Measurements from ENCODE around the gene UTP3. TPM values are rescaled to one million over a fixed set of nuclear protein-coding genes. Genes with fewer than 3 reads are reported as not detected.

UTP3 gene
- 16.3 and 18.0 TPM in 2 replicates for total RNA-seq

GRCh38 chr4:70687821-70688794 lies at the start of gene UTP3:
Gene UTP3 (plus strand): TSS chr4:70688532. CDS start chr4:70688678, 146 bp downstream.

GRCh38 chr4:70666369-70666768 lies 22.0 kb upstream of the UTP3 start, which contains the start of gene JCHAIN:
Gene JCHAIN (minus strand): TSS chr4:70666508. CDS start chr4:70666490, 18 bp downstream.

DNA sequence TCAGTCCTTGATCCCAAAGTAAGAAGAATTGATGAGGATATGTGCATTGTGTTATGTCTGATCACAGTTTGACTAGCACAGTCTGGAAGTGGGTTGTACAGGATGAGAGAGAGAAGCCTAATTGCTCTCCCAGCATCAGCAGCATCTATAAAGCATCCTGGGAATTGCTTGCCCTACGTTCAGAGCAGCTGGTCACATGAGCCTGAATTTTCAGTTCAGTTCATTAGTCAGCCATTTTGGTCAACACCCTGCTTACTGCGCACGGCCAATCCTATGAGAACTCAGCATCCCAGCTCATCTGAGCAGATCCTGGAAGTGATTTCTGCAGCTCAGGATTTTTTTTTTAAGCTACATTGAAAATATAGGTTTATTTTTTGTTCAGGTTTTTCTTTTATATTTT lies 33.4 kb downstream of the UTP3 start, which contains the start of gene RUFY3:
Gene RUFY3, plus strand, starts transcription at position 218 of the 400 bp plus-strand sequence. CDS start 610 bp downstream, outside the sequence.

Other genes with a start within 250 kb of the UTP3 start
- gene MUC7, start 216.3 kb upstream of the UTP3 start, total RNA-seq, result not detected in 2 replicates
- gene AMTN, start 170.0 kb upstream of the UTP3 start, total RNA-seq, result not detected in 2 replicates
- gene AMBN, start 96.3 kb upstream of the UTP3 start, total RNA-seq, result not detected in 2 replicates
- not detected in 2 replicates for gene ENAM, start 59.8 kb upstream of the UTP3 start, total RNA-seq
- 1.3 TPM in 1 of 2 replicates, not detected in the other for gene JCHAIN, start 22.0 kb upstream of the UTP3 start, total RNA-seq
- gene RUFY3, start 33.4 kb downstream of the UTP3 start, total RNA-seq, result 16.3 and 29.9 TPM in 2 replicates
- 69.7 and 79.9 TPM in 2 replicates for gene GRSF1, start 151.4 kb downstream of the UTP3 start, total RNA-seq
- gene MOB1B, start 213.8 kb downstream of the UTP3 start, total RNA-seq, result 10.9 and 15.1 TPM in 2 replicates